Epithelial cell of proximal tubule (primary cell): ENCODE measurements around the gene PEAK3. TPM values are rescaled to one million over a fixed set of nuclear protein-coding genes. Genes with fewer than 3 reads are reported as not detected.

Experiments used
- DNase-seq: peaks from one replicate; pipeline ENCODE4 v3.0.0-alpha.2; 2011; ENCODE audit warnings: low read depth
- H3K4me3 ChIP-seq: 2 replicates; pipeline ENCODE4 v1.5.1; 2011; ENCODE audit warnings: low read depth, mild to moderate bottlenecking, low read length
- total RNA-seq: library from RNA; depleted of rRNA; stranded (reverse); fragments of >200 nt; gene quantifications from 2 replicates; pipeline ENCODE4 v1.2.3, GENCODE V29; 2015
- TF ChIP-seq, protein P1 (sequence below): conservative IDR thresholded peaks from 2 replicates; pipeline ENCODE4 v1.5.1; 2012; ENCODE audit warnings: low read depth, mild to moderate bottlenecking, low read length

Gene PEAK3
- total RNA-seq, 1 donor from 2014 or later = not detected

- DNase-seq = no peak
- TF ChIP-seq, protein P1, sequence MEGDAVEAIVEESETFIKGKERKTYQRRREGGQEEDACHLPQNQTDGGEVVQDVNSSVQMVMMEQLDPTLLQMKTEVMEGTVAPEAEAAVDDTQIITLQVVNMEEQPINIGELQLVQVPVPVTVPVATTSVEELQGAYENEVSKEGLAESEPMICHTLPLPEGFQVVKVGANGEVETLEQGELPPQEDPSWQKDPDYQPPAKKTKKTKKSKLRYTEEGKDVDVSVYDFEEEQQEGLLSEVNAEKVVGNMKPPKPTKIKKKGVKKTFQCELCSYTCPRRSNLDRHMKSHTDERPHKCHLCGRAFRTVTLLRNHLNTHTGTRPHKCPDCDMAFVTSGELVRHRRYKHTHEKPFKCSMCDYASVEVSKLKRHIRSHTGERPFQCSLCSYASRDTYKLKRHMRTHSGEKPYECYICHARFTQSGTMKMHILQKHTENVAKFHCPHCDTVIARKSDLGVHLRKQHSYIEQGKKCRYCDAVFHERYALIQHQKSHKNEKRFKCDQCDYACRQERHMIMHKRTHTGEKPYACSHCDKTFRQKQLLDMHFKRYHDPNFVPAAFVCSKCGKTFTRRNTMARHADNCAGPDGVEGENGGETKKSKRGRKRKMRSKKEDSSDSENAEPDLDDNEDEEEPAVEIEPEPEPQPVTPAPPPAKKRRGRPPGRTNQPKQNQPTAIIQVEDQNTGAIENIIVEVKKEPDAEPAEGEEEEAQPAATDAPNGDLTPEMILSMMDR = no peak
- H3K4me3 ChIP-seq = no peak overlapping the region
Observed at GRCh38 chr19:2300533-2300932, 18.6 kb upstream of the PEAK3 start.

DNA sequence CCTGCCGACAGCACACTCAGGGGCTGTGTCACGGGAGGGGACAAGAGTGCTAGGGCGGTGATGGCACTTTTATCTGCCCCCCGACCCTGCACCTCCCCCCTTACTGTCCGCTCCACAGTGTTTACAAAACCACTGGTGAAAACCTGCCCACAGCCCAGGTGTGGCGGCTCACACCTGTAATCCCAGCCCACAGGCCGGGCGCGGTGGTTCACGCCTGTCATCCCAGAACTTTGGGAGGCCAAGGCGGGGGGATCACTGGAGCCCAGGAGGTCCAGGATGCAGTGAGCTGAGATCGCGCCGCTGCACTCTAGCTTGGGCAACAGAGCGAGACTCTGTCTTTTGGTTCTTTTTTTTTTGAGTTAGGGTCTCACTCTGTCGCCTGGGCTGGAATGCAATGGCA is 14.2 kb upstream of the PEAK3 start:
- H3K4me3 ChIP-seq = no peak overlapping the region
- no peak for DNase-seq
- TF ChIP-seq, protein P1 = no peak

DNA sequence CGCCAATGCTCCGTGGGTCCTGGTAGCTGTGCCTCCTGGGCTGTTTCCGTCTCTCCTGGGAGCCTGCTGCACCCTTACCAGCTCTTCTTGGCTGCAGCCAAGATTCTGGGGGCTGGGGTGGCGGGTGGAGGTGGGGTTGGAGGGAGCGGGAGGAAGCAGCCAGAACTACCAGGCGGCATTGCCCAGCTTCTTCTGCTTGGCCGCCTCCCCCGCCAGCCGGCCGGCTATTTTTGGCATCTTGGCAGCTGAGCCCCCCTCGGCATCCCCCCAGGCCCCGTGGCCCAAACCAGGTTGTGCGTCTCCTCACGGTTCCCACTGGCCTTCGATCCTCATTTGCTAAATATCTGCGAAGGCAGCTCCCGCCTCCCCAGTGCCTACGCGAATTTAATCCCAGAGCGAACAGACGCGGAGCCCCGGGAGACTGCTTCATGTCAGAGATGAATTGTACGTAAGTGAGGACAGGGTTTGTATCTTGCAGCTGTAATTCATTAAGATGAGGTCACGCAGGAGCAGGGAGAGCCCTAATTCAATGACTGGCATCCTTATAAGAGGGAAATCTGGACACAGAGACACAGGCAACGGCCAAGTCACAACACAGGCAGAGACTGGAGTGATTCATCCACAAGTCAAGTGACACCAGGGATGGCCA is 12.8 kb upstream of the PEAK3 start:
- no peak overlapping the region for H3K4me3 ChIP-seq
- no peak for DNase-seq
- TF ChIP-seq, protein P1 = no peak

DNA sequence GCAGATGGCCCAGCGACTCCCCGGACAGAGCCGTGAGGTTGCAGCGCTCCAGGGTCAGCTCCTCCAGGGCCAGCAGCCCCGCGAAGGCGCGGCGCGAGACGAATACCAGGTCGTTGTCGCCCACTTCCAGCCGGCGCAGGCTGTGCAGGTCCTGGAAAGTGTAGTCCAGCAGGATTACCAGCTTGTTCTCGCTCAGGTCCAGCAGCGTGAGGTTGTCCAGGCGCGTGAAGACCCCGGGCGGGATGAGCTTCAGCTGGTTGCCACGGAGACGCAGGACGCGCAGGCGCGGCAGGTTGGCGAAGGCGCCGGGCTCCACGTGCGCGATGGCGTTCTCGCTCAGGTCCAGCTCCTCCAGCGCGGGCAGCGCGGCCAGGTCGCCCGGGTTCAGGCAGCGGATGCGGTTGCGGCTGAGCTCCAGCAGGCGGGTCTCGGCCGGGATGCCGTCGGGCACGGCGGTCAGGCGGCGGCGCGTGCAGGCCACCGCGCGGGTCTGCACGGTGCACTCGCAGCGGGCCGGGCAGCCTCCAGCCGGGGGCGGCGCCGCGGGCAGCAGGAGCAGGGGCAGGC is 9.3 kb upstream of the PEAK3 start:
- no peak overlapping the region for H3K4me3 ChIP-seq
- TF ChIP-seq, protein P1 = no peak
- DNase-seq = no peak

DNA sequence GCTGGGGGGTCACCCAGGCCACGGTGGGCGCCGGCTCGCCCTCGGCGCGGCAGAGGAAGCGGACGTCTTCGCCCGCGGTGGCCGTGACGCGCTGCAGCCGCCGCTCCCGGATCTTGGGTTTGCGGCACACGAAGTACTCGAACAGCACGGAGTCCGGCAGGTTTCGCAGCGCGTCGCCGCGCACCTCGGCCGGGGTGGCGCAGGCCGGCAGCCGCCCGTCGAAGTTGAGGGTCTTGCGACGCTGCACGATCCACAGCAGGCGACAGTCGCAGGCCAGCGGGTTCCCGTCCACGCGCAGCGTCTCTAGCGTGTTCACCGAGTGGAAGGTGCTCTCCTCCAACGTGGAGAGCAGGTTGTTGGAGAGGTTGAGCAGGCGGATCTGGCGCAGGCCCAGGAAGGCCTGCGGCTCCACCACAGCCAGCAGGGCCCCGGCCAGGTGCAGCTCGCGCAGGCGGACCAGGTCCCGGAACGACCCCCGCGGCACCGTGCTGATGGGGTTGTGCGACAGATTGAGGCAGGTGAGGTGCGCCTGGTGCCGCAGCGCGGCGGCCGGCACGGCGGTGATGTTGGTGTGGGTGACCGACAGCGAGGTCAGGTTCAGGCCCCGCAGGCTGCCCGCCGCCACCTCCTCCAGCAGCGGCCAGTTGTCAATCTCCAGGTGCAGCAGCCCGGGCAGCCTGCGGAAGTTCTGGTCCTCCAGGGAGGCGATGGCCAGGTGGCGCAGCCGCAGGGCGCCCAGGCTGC is 8.6 kb upstream of the PEAK3 start:
- TF ChIP-seq, protein P1 = no peak
- DNase-seq = no peak
- H3K4me3 ChIP-seq = no peak overlapping the region

DNA sequence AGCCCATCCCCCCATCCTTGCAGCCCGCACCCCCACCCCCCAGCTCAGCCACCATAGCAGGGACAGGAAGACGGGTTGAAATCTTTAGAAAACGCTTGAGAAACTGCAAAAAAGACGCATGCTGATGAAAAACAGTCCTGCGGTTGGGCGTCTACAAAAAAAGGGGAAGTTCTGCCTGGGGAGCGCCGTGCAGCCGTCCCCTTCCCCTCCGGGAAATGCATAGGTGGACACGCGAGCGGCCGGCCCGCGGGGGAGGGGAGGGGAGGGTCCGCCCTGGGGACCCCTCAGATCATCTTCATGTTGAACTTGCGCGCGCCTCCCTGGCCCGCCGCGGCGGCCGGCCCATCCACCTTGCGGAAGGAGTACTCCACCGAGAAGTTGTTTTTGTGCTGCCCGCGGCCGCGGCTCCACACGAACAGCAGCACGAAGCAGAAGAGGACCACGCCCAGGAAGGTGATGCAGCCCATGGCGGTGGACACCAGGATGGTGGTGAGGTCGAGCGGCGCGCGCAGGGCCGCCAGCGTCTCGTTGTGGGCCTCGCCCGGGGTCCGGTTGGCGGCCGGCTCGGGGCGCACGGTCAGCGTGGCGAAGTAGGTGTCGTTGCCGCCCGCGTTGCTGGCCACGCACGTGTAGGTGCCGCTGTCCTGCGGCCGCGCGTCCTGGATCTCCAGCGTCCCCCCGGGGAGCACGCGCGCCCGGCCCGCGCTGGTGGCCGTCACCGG is 7.9 kb upstream of the PEAK3 start:
- TF ChIP-seq, protein P1 = no peak
- DNase-seq = no peak
- no peak overlapping the region for H3K4me3 ChIP-seq
